GM12878 (cell line): ENCODE measurements around the gene ZIC5. TPM values are rescaled to one million over a fixed set of nuclear protein-coding genes. Genes with fewer than 3 reads are reported as not detected.
A peak's percentile ranks its signal among the peaks of the same experiment; 100 is the strongest.

Experiments
- ATAC-seq: fragments of 200-7000 bp; cut with Tn5 transposase; 3 replicates; pipeline ENCODE4 v1.9.1; 2020; ENCODE audit warnings: mild to moderate bottlenecking, moderate library complexity
- BruUV-seq: library from RNA; stranded (reverse); fragments of 400-500 nt; replicated peaks from 2 replicates; lab custom pipeline; 2021; lab: Mats Ljungman, UMichigan
- CTCF ChIA-PET: fragments of 300-600 bp; sonication (Branson Sonifier 250); formaldehyde crosslinking; extraction: SDS; loops from one replicate; lab custom pipeline; 2021; ENCODE audit warnings: inconsistent platforms; lab: Yijun Ruan, JAX
- POLR2A ChIA-PET: fragments of 350-600 bp; formaldehyde crosslinking; extraction: SDS; loops from one replicate; lab custom pipeline; 2021; ENCODE audit warnings: inconsistent platforms; lab: Charles Lee
- RAD21 ChIA-PET: fragments of 300-600 bp; sonication (Branson Sonifier 250); formaldehyde crosslinking; loops from one replicate; lab custom pipeline; 2023; ENCODE audit warnings: antibody characterized with exemption; ENCODE audit not compliant: unreplicated experiment; lab: Charles Lee
- SMC1A ChIA-PET: fragments of 300-600 bp; sonication (Branson Sonifier 250); formaldehyde crosslinking; loops from one replicate; lab custom pipeline; 2023; ENCODE audit not compliant: unreplicated experiment, uncharacterized antibody; lab: Charles Lee
- DNase-seq: peaks from one replicate; pipeline ENCODE4 v3.0.0-alpha.2; 2011; ENCODE audit warnings: low read depth, low spot score
- FAIRE-seq: peaks from 3 replicates; lab custom pipeline; 2011; peaks lifted over from hg19 to GRCh38; lab: Jason Lieb, UNC
- H2AFZ ChIP-seq: 2 replicates; pipeline ENCODE4 v1.6.0; 2011; ENCODE audit warnings: low read depth, low read length, control low read depth; ENCODE audit not compliant: control insufficient read depth
- H3K27ac ChIP-seq: 2 replicates; pipeline ENCODE4 v1.5.1; 2011; ENCODE audit warnings: control low read depth; ENCODE audit not compliant: control insufficient read depth, insufficient read depth
- H3K27me3 ChIP-seq, 2 experiments: replicated peaks in 1 of 2; 2 replicates each; pipeline versions ENCODE4 v1.6.0 to v1.6.1; 2011; ENCODE audit warnings: low read length in 1 of 2; ENCODE audit not compliant: control insufficient read depth in 2 of 2, insufficient read depth in 2 of 2
- H3K36me3 ChIP-seq, 2 experiments: 2 replicates each; pipeline ENCODE4 v1.5.1; 2011; ENCODE audit warnings: low read length in 1 of 2; ENCODE audit not compliant: control insufficient read depth in 2 of 2, insufficient read depth in 2 of 2
- H3K4me1 ChIP-seq: 2 replicates; pipeline ENCODE4 v1.6.1; 2011; ENCODE audit warnings: mild to moderate bottlenecking, low read length, moderate library complexity, mixed read lengths; ENCODE audit not compliant: control insufficient read depth, insufficient read depth
- H3K4me2 ChIP-seq: 2 replicates; pipeline ENCODE4 v1.6.0; 2011; ENCODE audit warnings: control low read depth; ENCODE audit not compliant: control insufficient read depth, insufficient read depth
- H3K4me3 ChIP-seq: fragments of 200-600 bp; sonication (generic); 2 replicates; pipeline ENCODE4 v1.5.1; 2016
- H3K79me2 ChIP-seq: 2 replicates; pipeline ENCODE4 v1.6.0; 2011; ENCODE audit warnings: low read length; ENCODE audit not compliant: control insufficient read depth, insufficient read depth
- H3K9ac ChIP-seq: 2 replicates; pipeline ENCODE4 v1.8.0; 2011; ENCODE audit warnings: low read length, control low read depth, mixed read lengths; ENCODE audit not compliant: control insufficient read depth, insufficient read depth
- H3K9me3 ChIP-seq: replicated peaks from 3 replicates; pipeline ENCODE4 v1.5.1; 2011; ENCODE audit warnings: mild to moderate bottlenecking, low read length; ENCODE audit not compliant: control insufficient read depth, insufficient read depth
- H4K20me1 ChIP-seq: 2 replicates; pipeline ENCODE4 v1.6.0; 2011; ENCODE audit not compliant: control insufficient read depth, insufficient read depth
- BMI1 ChIP-seq: fragments of 450-650 bp; IDR thresholded peaks from 2 replicates; pipeline ENCODE4 v1.6.1; 2016; ENCODE audit warnings: mild to moderate bottlenecking, moderate library complexity, borderline replicate concordance
- ESRRA ChIP-seq: IDR thresholded peaks from 2 replicates; pipeline ENCODE4 v1.6.1; 2012; ENCODE audit warnings: mild to moderate bottlenecking, low read length, improper control_type of control experiment
- EZH2 ChIP-seq: IDR thresholded peaks from 2 replicates; pipeline ENCODE4 v1.6.1; 2012; ENCODE audit warnings: low read depth, mild to moderate bottlenecking, control low read depth, inconsistent platforms, low read length, borderline replicate concordance; ENCODE audit not compliant: control insufficient read depth
- NR2F1 ChIP-seq: fragments of 450-650 bp; conservative IDR thresholded peaks from 2 replicates; pipeline ENCODE4 v1.6.1; 2017; ENCODE audit warnings: mild to moderate bottlenecking
- SUZ12 ChIP-seq: fragments of 200-600 bp; sonication (generic); IDR thresholded peaks from one replicate; pipeline ENCODE4 v1.6.1; 2018; ENCODE audit warnings: antibody characterized with exemption, mild to moderate bottlenecking; ENCODE audit not compliant: unreplicated experiment
- ZSCAN29 ChIP-seq: fragments of 450-650 bp; IDR thresholded peaks from 2 replicates; pipeline ENCODE4 v1.6.1; 2017; ENCODE audit warnings: mild to moderate bottlenecking, moderate library complexity
- WGBS: methylation state at CpG from one replicate; pipeline ENCODE4 v1.1.6; 2016; ENCODE audit warnings: low lambda C conversion rate; ENCODE audit not compliant: insufficient replicate concordance, insufficient coverage; ENCODE audit errors: missing lambda C conversion rate; 5-methylcytosine and 5-hydroxymethylcytosine counted together
- in situ Hi-C: fragments of 300-500 bp; cut with MboI; formaldehyde crosslinking; loops from 9 replicates; pipeline ENCODE4 v1.14.3; 2018; ENCODE audit warnings: mixed read lengths
- intact Hi-C: fragments of 100-400 bp; cut with micrococcal nuclease; formaldehyde crosslinking; loops from one replicate; pipeline ENCODE4 v1.14.2; 2022; ENCODE audit not compliant: unreplicated experiment
- polyA plus RNA-seq, 11 experiments: library from polyadenylated mRNA; depleted of rRNA in 4 of 11; unstranded in 6 of 11; stranded (reverse) in 5 of 11; fragments of >200 nt; fragmentation: Nextera tagmentation in 4 of 11; fragmentation: Illumina TruSeq in 1 of 11; extraction: Ambion mirVana in 4 of 11; extraction: Trizol in 1 of 11; gene quantifications; 1 replicate in 1 of 11; 2 replicates in 10 of 11; pipeline versions ENCODE4 v1.2.1 to v1.2.3, GENCODE V29; 2011 to 2016; ENCODE audit warnings: inconsistent platforms in 2 of 11, missing spikeins in 2 of 11, low read depth in 1 of 11
- total RNA-seq, 4 experiments: library from RNA; depleted of rRNA in 3 of 4; stranded (reverse); fragments of >200 nt in 3 of 4; fragmentation: Illumina TruSeq in 1 of 4; extraction: Trizol in 1 of 4; gene quantifications; 2 replicates each; pipeline versions ENCODE4 v1.2.1 to v1.2.3, GENCODE V29; 2013 to 2021

The ZIC5 gene
- total and polyA plus RNA-seq, 10 of the 15 experiments (the other 5 are each of a cell fraction or from before 2014, with no cell fraction given), result not detected

DNA sequence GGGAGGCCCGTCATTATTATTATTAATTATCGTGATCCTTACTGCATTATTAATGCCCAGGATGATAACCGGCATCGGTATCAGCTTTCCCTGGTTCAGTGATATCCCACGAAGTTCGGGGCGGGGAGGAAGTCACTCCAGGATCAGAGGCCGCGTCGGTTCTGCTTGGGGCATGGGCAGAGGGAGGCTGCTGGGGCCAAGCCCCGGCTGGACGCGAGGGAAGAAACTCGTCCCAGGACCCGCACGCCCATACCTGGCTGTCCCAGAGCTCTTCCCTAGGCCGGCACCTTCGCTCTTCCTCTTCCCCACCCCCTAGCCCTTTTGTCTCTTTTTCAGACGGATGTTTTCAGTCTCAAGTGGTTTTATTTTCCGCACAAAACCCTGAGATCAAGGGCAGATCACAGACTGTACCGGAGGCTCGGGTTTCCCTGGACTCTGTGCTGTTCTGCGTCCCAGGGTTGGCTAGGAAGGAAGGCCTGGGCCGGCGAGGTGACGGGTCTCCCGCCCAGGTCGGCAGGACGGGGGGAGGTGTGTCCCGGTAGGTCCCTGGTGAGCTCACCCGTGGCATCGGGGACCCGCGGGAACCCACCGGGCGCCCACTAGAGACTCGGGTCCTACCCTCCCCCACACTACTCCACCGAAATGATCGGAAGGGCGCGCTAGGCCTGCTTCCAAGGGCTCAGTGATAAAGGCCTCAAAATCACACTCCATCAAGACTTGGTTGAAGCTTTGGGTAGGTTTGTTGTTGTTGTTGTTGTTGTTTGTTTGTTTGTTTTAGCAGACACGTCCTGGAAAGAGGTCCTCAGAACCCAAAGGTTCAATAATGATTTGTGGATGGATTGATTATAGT is 17.9 kb upstream of the ZIC5 start:
- Histone ChIP-seq H2AFZ (no peak overlapping the region), H3K79me2 (no peaks in the 10 kb centered on the region), H3K27ac (no peak overlapping the region), H3K4me1 (no peaks in the 10 kb centered on the region), H3K36me3 (no peaks in the 10 kb centered on the region), H3K9ac (no peak overlapping the region), H3K27me3 (peaks cover 13 to 40% of the 10 kb centered on the region in 2 experiments), H3K9me3 (peaks cover 1% of the 10 kb centered on the region; the same call in 1 of the 3 replicates), H3K4me2 (no peak overlapping the region), H4K20me1 (no peaks in the 10 kb centered on the region), H3K4me3 (no peak overlapping the region)
- WGBS, result 43% methylated on average over 42 of the region's 42 CpGs
- ChIA-PET RAD21 (no interaction called here), POLR2A (no interaction called here), CTCF (no interaction called here), SMC1A (no interaction called here)
- no peak for TF ChIP-seq BMI1
- 0 out of 2 replicates have a peak, but pooled peaks have one; percentile 56 for TF ChIP-seq EZH2
- ATAC-seq (no peak), DNase-seq (no peak), FAIRE-seq (no peak)
- no TSS peak for BruUV-seq
- intact Hi-C loops, result no loop called here
- in situ Hi-C loops, result no loop called here

DNA sequence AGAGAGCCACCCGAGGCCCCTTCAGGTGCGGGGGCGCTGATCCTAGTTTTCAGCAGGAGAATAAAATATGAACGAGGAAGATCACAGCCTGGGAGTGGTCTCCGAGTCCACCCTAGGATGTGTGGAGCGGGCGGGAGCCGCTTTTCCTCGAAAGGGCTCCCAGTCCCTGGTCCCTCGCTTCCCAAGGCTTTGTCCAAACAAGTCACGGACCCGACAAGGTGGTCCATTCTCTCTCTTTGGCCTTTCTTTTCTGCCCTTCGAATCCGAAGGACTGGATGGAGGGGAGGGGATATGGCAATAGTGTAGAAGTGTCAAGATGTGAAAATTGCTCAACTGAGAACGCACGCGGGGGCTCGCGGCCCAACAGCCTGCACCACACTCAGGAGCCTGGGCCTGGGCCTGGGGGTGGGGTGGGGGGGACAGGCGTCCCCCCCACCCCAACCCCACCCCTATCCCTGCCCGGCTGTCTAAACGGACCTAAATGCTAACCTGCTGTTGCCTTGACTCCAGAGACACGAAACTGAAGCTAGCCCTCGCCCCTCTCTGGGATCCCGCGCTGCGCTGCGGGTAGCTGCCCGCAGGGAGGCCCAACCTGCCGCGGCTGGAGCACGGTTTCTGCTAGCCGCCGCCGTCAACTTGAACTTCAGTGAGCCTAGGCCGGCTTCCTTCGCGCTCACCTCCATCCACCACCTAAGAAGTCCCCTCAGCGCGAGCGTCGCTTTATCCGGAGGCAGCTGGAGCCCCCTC is 17.1 kb upstream of the ZIC5 start:
- Histone ChIP-seq H4K20me1 (no peaks in the 10 kb centered on the region), H3K9me3 (peaks cover 5% of the 10 kb centered on the region; the same call in 2 of the 3 replicates), H3K9ac (no peak overlapping the region), H3K27ac (no peak overlapping the region), H3K36me3 (no peaks in the 10 kb centered on the region), H3K27me3 (peaks cover 10 to 44% of the 10 kb centered on the region in 2 experiments), H2AFZ (no peak overlapping the region), H3K4me1 (no peaks in the 10 kb centered on the region), H3K4me2 (no peak overlapping the region), H3K79me2 (no peaks in the 10 kb centered on the region), H3K4me3 (no peak overlapping the region)
- ATAC-seq, result no peak
- ChIA-PET CTCF (interaction anchor here (1.1 kb wide), 1 partner anchor 15 kb away, joined by 4 read pairs; no protein-coding TSS in a partner anchor), POLR2A (no interaction called here), RAD21 (no interaction called here), SMC1A (no interaction called here)
- intact Hi-C loops, result no loop called here
- TF ChIP-seq SUZ12 (peak; percentile 74), ESRRA (no peak), ZSCAN29 (no peak), NR2F1 (no peak)
- no TSS peak for BruUV-seq
- no peak for FAIRE-seq
- DNase-seq, result no peak
- in situ Hi-C loops, result no loop called here
- WGBS, result 47% methylated on average over 40 of the region's 43 CpGs
